H1 (cell line): ENCODE results near the gene GDF9. TPM values are rescaled to one million over a fixed set of nuclear protein-coding genes. Genes with fewer than 3 reads are reported as not detected.

Experiments used
- CTCF ChIA-PET: fragments of 300-600 bp; sonication (Branson Sonifier 250); formaldehyde crosslinking; loops from one replicate; lab custom pipeline; 2021; ENCODE audit not compliant: partially characterized antibody; lab: Charles Lee
- POLR2A ChIA-PET: fragments of 300-600 bp; sonication (Branson Sonifier 250); formaldehyde crosslinking; loops from one replicate; lab custom pipeline; 2021; ENCODE audit warnings: inconsistent platforms; ENCODE audit not compliant: partially characterized antibody; lab: Charles Lee
- DNase-seq, 2 experiments: peaks; one replicate each; pipeline versions ENCODE4 v3.0.0 to v3.0.0-alpha.2; 2010 to 2022; ENCODE audit warnings: low spot score in 2 of 2, low read depth in 1 of 2, mixed read lengths in 1 of 2
- FAIRE-seq: peaks from 2 replicates; lab custom pipeline; 2011; peaks lifted over from hg19 to GRCh38; lab: Jason Lieb, UNC
- H2AFZ ChIP-seq: 2 replicates; pipeline ENCODE4 v1.8.1; 2012; ENCODE audit warnings: low read length, inconsistent platforms
- H2AK5ac ChIP-seq: 2 replicates; pipeline ENCODE4 v1.6.1; 2013; ENCODE audit warnings: low read depth, low read length
- H2BK120ac ChIP-seq: replicated peaks from 2 replicates; pipeline ENCODE3; 2013; ENCODE audit warnings: low read depth, low read length, inconsistent platforms
- H2BK12ac ChIP-seq: 2 replicates; pipeline ENCODE4 v1.6.1; 2013; ENCODE audit warnings: low read depth, low read length
- H2BK15ac ChIP-seq: 2 replicates; pipeline ENCODE4 v1.6.1; 2013; ENCODE audit warnings: low read length
- H2BK20ac ChIP-seq: 2 replicates; pipeline ENCODE4 v1.6.1; 2013; ENCODE audit warnings: low read length
- H2BK5ac ChIP-seq: 2 replicates; pipeline ENCODE4 v1.6.1; 2013; ENCODE audit warnings: low read depth, low read length
- H3K14ac ChIP-seq: 2 replicates; pipeline ENCODE4 v1.6.1; 2013; ENCODE audit warnings: inconsistent platforms; ENCODE audit not compliant: insufficient read length
- H3K18ac ChIP-seq: 2 replicates; pipeline ENCODE4 v1.6.1; 2013; ENCODE audit warnings: low read length; ENCODE audit errors: extremely low read depth
- H3K23ac ChIP-seq: 2 replicates; pipeline ENCODE4 v1.6.1; 2013; ENCODE audit warnings: inconsistent platforms; ENCODE audit not compliant: insufficient read length
- H3K23me2 ChIP-seq: 2 replicates; pipeline ENCODE4 v1.6.1; 2013; ENCODE audit warnings: low read depth, low read length
- H3K27ac ChIP-seq: 2 replicates; pipeline ENCODE4 v1.6.1; 2011; ENCODE audit warnings: low read depth, low read length, inconsistent platforms
- H3K27me3 ChIP-seq, 4 experiments: replicated peaks in 1 of 4; 1 replicate in 1 of 4; 2 replicates in 3 of 4; pipeline versions ENCODE4 v1.6.1 to v1.8.1; 2011 to 2013; ENCODE audit warnings: low read length in 3 of 4, mild to moderate bottlenecking in 3 of 4, inconsistent platforms in 2 of 4, mixed read lengths in 2 of 4, moderate library complexity in 1 of 4; ENCODE audit not compliant: control insufficient read depth in 3 of 4, insufficient read depth in 3 of 4; ENCODE audit errors: extremely low read depth in 1 of 4
- H3K36me3 ChIP-seq, 4 experiments: 2 replicates each; pipeline versions ENCODE4 v1.6.1 to v1.8.1; 2011 to 2013; ENCODE audit warnings: mild to moderate bottlenecking in 4 of 4, low read length in 3 of 4, moderate library complexity in 2 of 4, control low read depth in 1 of 4, inconsistent platforms in 1 of 4; ENCODE audit not compliant: insufficient read depth in 4 of 4, control insufficient read depth in 2 of 4
- H3K4ac ChIP-seq: replicated peaks from 2 replicates; pipeline ENCODE3; 2013; ENCODE audit warnings: low read length, low read depth, mixed read lengths, inconsistent platforms; ENCODE audit not compliant: insufficient read length
- H3K4me1 ChIP-seq, 4 experiments: replicated peaks in 1 of 4; 1 replicate in 1 of 4; 2 replicates in 3 of 4; pipeline versions ENCODE4 v1.6.1 to v1.8.1; 2011 to 2013; ENCODE audit warnings: low read length in 3 of 4, inconsistent platforms in 2 of 4, mixed read lengths in 1 of 4; ENCODE audit not compliant: insufficient read depth in 4 of 4, control insufficient read depth in 3 of 4
- H3K4me2 ChIP-seq, 2 experiments: 2 replicates each; pipeline versions ENCODE4 v1.6.1 to v1.8.1; 2011 to 2013; ENCODE audit warnings: low read depth in 2 of 2, low read length in 2 of 2, control low read depth in 1 of 2, inconsistent platforms in 1 of 2, mild to moderate bottlenecking in 1 of 2; ENCODE audit not compliant: insufficient read depth in 1 of 2
- H3K4me3 ChIP-seq, 4 experiments: fragments of 200-600, 300-600 bp in 1 of 4; sonication (generic), shearing (Covaris generic), sonication (Bioruptor Twin) in 1 of 4; 2 replicates each; pipeline versions ENCODE4 v1.5.1 to v1.8.1; 2011 to 2016; ENCODE audit warnings: low read length in 4 of 4, low read depth in 3 of 4, control low read depth in 2 of 4, inconsistent platforms in 2 of 4, mild to moderate bottlenecking in 2 of 4, mixed read lengths in 1 of 4, moderate library complexity in 1 of 4; ENCODE audit not compliant: insufficient read depth in 2 of 4; ENCODE audit errors: extremely low read depth in 1 of 4
- H3K56ac ChIP-seq: replicated peaks from 2 replicates; pipeline ENCODE3; 2013; ENCODE audit warnings: low read depth, mild to moderate bottlenecking, mixed read lengths, low read length, inconsistent platforms; ENCODE audit not compliant: insufficient read length
- H3K79me1 ChIP-seq: 2 replicates; pipeline ENCODE4 v1.6.1; 2013; ENCODE audit warnings: low read depth, low read length, control low read depth
- H3K79me2 ChIP-seq, 2 experiments: 2 replicates each; pipeline versions ENCODE4 v1.6.1 to v1.8.1; 2012 to 2013; ENCODE audit warnings: low read length in 2 of 2, mild to moderate bottlenecking in 2 of 2, inconsistent platforms in 1 of 2; ENCODE audit not compliant: insufficient read depth in 2 of 2, control insufficient read depth in 1 of 2
- H3K9ac ChIP-seq, 4 experiments: replicated peaks in 1 of 4; 1 replicate in 1 of 4; 2 replicates in 3 of 4; pipeline versions ENCODE4 v1.6.1 to v1.8.1; 2011 to 2013; ENCODE audit warnings: low read depth in 3 of 4, low read length in 3 of 4, control low read depth in 2 of 4, mild to moderate bottlenecking in 2 of 4, moderate library complexity in 2 of 4, inconsistent platforms in 1 of 4; ENCODE audit errors: extremely low read depth in 1 of 4
- H3K9me3 ChIP-seq, 2 experiments: 2 replicates each; pipeline versions ENCODE4 v1.6.1 to v1.8.1; 2012 to 2013; ENCODE audit warnings: mild to moderate bottlenecking in 2 of 2, moderate library complexity in 2 of 2, control low read depth in 1 of 2, inconsistent platforms in 1 of 2, low read depth in 1 of 2, low read length in 1 of 2, mixed read lengths in 1 of 2; ENCODE audit not compliant: insufficient read depth in 2 of 2
- H4K20me1 ChIP-seq, 2 experiments: replicated peaks in 1 of 2; 2 replicates each; pipeline versions ENCODE3 to v1.8.1; 2011 to 2013; ENCODE audit warnings: inconsistent platforms in 2 of 2, low read length in 2 of 2, mild to moderate bottlenecking in 1 of 2; ENCODE audit not compliant: insufficient read depth in 2 of 2, control insufficient read depth in 1 of 2
- H4K5ac ChIP-seq: 2 replicates; pipeline ENCODE4 v1.6.1; 2013; ENCODE audit warnings: low read length, low read depth, mixed read lengths, inconsistent platforms; ENCODE audit not compliant: insufficient read length
- H4K8ac ChIP-seq: 2 replicates; pipeline ENCODE4 v1.8.0; 2013; ENCODE audit warnings: mild to moderate bottlenecking, moderate library complexity, low read length, inconsistent platforms; ENCODE audit not compliant: insufficient read depth; ENCODE audit errors: extremely low read depth
- H4K91ac ChIP-seq: replicated peaks from 2 replicates; pipeline ENCODE3; 2013; ENCODE audit warnings: low read length, mixed read lengths, inconsistent platforms; ENCODE audit not compliant: insufficient read length
- CBX5 ChIP-seq: fragments of 300-800, 300-1000 bp; sonication (generic); IDR thresholded peaks from 2 replicates; pipeline ENCODE4 v1.7.1; 2016; ENCODE audit warnings: antibody characterized with exemption, low read length, low read depth
- CREB1 ChIP-seq: IDR thresholded peaks from 2 replicates; pipeline ENCODE4 v1.6.1; 2012; ENCODE audit warnings: inconsistent platforms
- E2F6 ChIP-seq: IDR thresholded peaks from 2 replicates; pipeline ENCODE4 v1.6.1; 2012; ENCODE audit warnings: inconsistent platforms
- RNF2 ChIP-seq: fragments of 200-900, 300-1000 bp; sonication (generic); IDR thresholded peaks from 2 replicates; pipeline ENCODE4 v1.7.1; 2016; ENCODE audit warnings: borderline replicate concordance, low read depth, mild to moderate bottlenecking, antibody characterized with exemption, low read length; ENCODE audit not compliant: poor library complexity, severe bottlenecking; ENCODE audit errors: missing control alignments
- WGBS, 2 experiments: shearing (Covaris generic) in 1 of 2; methylation state at CpG; one replicate each; pipeline versions ENCODE4 v1.1.6 to v1.1.7; 2013 to 2015; ENCODE audit warnings: low lambda C conversion rate in 2 of 2, mixed read lengths in 2 of 2, inconsistent platforms in 1 of 2, low coverage in 1 of 2, missing lambda C conversion rate in 1 of 2; ENCODE audit not compliant: insufficient replicate concordance in 2 of 2, insufficient coverage in 1 of 2, insufficient read length in 1 of 2; ENCODE audit errors: extremely low coverage in 1 of 2, missing lambda C conversion rate in 1 of 2; 5-methylcytosine and 5-hydroxymethylcytosine counted together
- polyA plus RNA-seq, 7 experiments: library from polyadenylated mRNA; depleted of rRNA in 3 of 7; stranded (reverse) in 5 of 7; unstranded in 2 of 7; fragments of >200 nt in 5 of 7; fragments of 200-250 nt in 2 of 7; gene quantifications; 1 replicate in 5 of 7; 2 replicates in 1 of 7; 4 replicates in 1 of 7; pipeline versions ENCODE4 v1.2.1 to v1.2.3, GENCODE V29; 2011 to 2013; ENCODE audit warnings: missing spikeins in 2 of 7, mixed read lengths in 2 of 7
- total RNA-seq: library from RNA; stranded (reverse); fragmentation: NEBNext Ultra II Directional; extraction: Animal tissue kit (Norgen Biotek cat#: 25700); gene quantifications from 2 replicates; pipeline ENCODE4 v1.2.1, GENCODE V29; 2021

Gene GDF9
- total and polyA plus RNA-seq, 2 of the 8 experiments (the other 6 are each of a cell fraction or from before 2014, with no cell fraction given), result 0.14 TPM; not detected in 1

- no peaks in the 10 kb centered on the region; the same call in 1 of the 2 replicates for H3K23me2 ChIP-seq
- H3K4ac ChIP-seq, result no peak overlapping the region
- CTCF ChIA-PET, result interaction anchor here (1.1 kb wide), 1 partner anchor 52 kb away, joined by 3 read pairs; no protein-coding TSS in a partner anchor
- H4K20me1 ChIP-seq, result peaks cover 0 to 10% of the 10 kb centered on the region in 2 experiments
- no peak for FAIRE-seq
- DNase-seq, result no peak
- H3K18ac ChIP-seq, result no peak overlapping the region
- H3K4me2 ChIP-seq, result no peak overlapping the region
- no peak overlapping the region for H4K91ac ChIP-seq
- peaks cover 0 to 7% of the 10 kb centered on the region in 2 experiments; a peak in 1 of 4 replicates for H3K79me2 ChIP-seq
- H3K36me3 ChIP-seq, result peaks cover 0 to 16% (median 2%) of the 10 kb centered on the region in 4 experiments; a peak in 3 of 8 replicates
- H2BK120ac ChIP-seq, result no peak overlapping the region
- TF ChIP-seq CBX5 (no peak), RNF2 (no peak), E2F6 (no peak), CREB1 (no peak)
- no peak overlapping the region for H2AFZ ChIP-seq
- no peaks in the 10 kb centered on the region for H3K9me3 ChIP-seq
- H4K8ac ChIP-seq, result no peak overlapping the region
- H3K27ac ChIP-seq, result no peak overlapping the region; the same call in 1 of the 2 replicates
- no peak overlapping the region for H2AK5ac ChIP-seq
- WGBS, 2 experiments, result 95% methylated on average over 1 of the region's 1 CpG; no CpG with 5 or more reads in 1 of the 2 experiments
- no peaks in the 10 kb centered on the region; the same call in 1 of the 2 replicates for H3K79me1 ChIP-seq
- H3K4me1 ChIP-seq, result 0 out of 7 replicates have a peak, but pooled peaks cover 0 to 2% (median 0%) of the 10 kb centered on the region in 4 experiments
- H4K5ac ChIP-seq, result no peak overlapping the region
- H3K27me3 ChIP-seq, result no peaks in the 10 kb centered on the region
- H3K14ac ChIP-seq, result no peak overlapping the region
- H3K56ac ChIP-seq, result no peak overlapping the region
- H2BK15ac ChIP-seq, result no peak overlapping the region
- H2BK20ac ChIP-seq, result no peak overlapping the region
- H3K4me3 ChIP-seq, result no peak overlapping the region
- no peak overlapping the region for H2BK5ac ChIP-seq
- H2BK12ac ChIP-seq, result no peak overlapping the region
- POLR2A ChIA-PET, result interaction anchor here (1.0 kb wide), 1 partner anchor 170 kb away, joined by 3 read pairs; no protein-coding TSS in a partner anchor
- no peak overlapping the region for H3K23ac ChIP-seq
- no peak overlapping the region for H3K9ac ChIP-seq
These were observed 43.4 kb upstream of the GDF9 start for GRCh38 chr5:132909702-132910101.
